ENCODE results near the gene NUDT7.

The NUDT7 gene

GRCh38 chr16:77782694-77783093 lies 60.4 kb downstream of the NUDT7 start:
- peak; percentile 4 for DNase-seq

- DNase-seq, result no peak
These were observed 62.4 kb downstream of the NUDT7 start for GRCh38 chr16:77784441-77785372.

- no peak for DNase-seq
These were observed 63.1 kb downstream of the NUDT7 start for GRCh38 chr16:77785373-77785764.

- no peak for DNase-seq
These were observed 64.0 kb downstream of the NUDT7 start for GRCh38 chr16:77786186-77786847.

GRCh38 chr16:77787452-77787851 lies 65.1 kb downstream of the NUDT7 start:
- no peak for DNase-seq

- DNase-seq, result peak; percentile 20
These were observed 66.1 kb downstream of the NUDT7 start, which contains the start of gene VAT1L for GRCh38 chr16:77788181-77789084. Gene VAT1L (plus strand): TSS chr16:77788564. CDS start chr16:77788683, 119 bp downstream.

GRCh38 chr16:77789085-77790008 lies 67.0 kb downstream of the NUDT7 start:
- no peak for DNase-seq

GRCh38 chr16:77790009-77790372 lies 67.7 kb downstream of the NUDT7 start:
- no peak for DNase-seq

- DNase-seq, result no peak
These were observed 68.6 kb downstream of the NUDT7 start for GRCh38 chr16:77790912-77791311.
